B cell (primary cell): Measurements from ENCODE around the gene IGSF3.
"Not testable (repeated sequence)": the region's sequence is repeated elsewhere in the genome, so short reads cannot be mapped to it uniquely, and the experiment has no call there.

Experiments used
- EZH2 ChIP-seq: IDR thresholded peaks from 2 replicates; pipeline ENCODE4 v1.6.1; 2012; ENCODE audit warnings: borderline replicate concordance, low read depth, mild to moderate bottlenecking, moderate library complexity, low read length; ENCODE audit not compliant: insufficient read depth, poor library complexity, severe bottlenecking
- TF ChIP-seq, protein P1 (sequence below): fragments of 200-600 bp; IDR thresholded peaks from one replicate; pipeline ENCODE4 v1.8.0; 2022; ENCODE audit warnings: antibody characterized with exemption, mild to moderate bottlenecking

GRCh38 chr1:116625155-116625554, 42.4 kb downstream of the IGSF3 start:
- TF ChIP-seq, protein P1, sequence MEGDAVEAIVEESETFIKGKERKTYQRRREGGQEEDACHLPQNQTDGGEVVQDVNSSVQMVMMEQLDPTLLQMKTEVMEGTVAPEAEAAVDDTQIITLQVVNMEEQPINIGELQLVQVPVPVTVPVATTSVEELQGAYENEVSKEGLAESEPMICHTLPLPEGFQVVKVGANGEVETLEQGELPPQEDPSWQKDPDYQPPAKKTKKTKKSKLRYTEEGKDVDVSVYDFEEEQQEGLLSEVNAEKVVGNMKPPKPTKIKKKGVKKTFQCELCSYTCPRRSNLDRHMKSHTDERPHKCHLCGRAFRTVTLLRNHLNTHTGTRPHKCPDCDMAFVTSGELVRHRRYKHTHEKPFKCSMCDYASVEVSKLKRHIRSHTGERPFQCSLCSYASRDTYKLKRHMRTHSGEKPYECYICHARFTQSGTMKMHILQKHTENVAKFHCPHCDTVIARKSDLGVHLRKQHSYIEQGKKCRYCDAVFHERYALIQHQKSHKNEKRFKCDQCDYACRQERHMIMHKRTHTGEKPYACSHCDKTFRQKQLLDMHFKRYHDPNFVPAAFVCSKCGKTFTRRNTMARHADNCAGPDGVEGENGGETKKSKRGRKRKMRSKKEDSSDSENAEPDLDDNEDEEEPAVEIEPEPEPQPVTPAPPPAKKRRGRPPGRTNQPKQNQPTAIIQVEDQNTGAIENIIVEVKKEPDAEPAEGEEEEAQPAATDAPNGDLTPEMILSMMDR, result not testable (repeated sequence)
- TF ChIP-seq EZH2, result not testable (repeated sequence)
